Endothelial cell of umbilical vein (primary cell): ENCODE results near the gene CHGA. TPM values are rescaled to one million over a fixed set of nuclear protein-coding genes. Genes with fewer than 3 reads are reported as not detected.

Experiments used
- BruUV-seq: library from RNA; stranded (reverse); fragments of 400-500 nt; replicated peaks from 2 replicates; lab custom pipeline; 2021; lab: Mats Ljungman, UMichigan
- CTCF ChIA-PET: fragments of 300-600, 350-600 bp; sonication (Branson Sonifier 250); formaldehyde crosslinking; loops from one replicate; lab custom pipeline; 2021; ENCODE audit warnings: antibody characterized with exemption, inconsistent platforms; lab: Charles Lee
- POLR2A ChIA-PET: fragments of 300-600, 350-600 bp; sonication (Branson Sonifier 250); formaldehyde crosslinking; loops from one replicate; lab custom pipeline; 2021; ENCODE audit warnings: antibody characterized with exemption, inconsistent platforms; lab: Charles Lee
- DNase-seq: peaks from one replicate; pipeline ENCODE4 v3.0.0-alpha.2; 2011; ENCODE audit warnings: low read depth, low spot score
- FAIRE-seq: peaks from 2 replicates; lab custom pipeline; 2011; peaks lifted over from hg19 to GRCh38; lab: Jason Lieb, UNC
- H2AFZ ChIP-seq: 2 replicates; pipeline ENCODE4 v1.6.0; 2012; ENCODE audit warnings: low read depth, low read length, control low read depth, inconsistent platforms
- H3K27ac ChIP-seq: 2 replicates; pipeline ENCODE4 v1.5.1; 2011; ENCODE audit warnings: low read depth, mild to moderate bottlenecking, control low read depth, low read length, moderate library complexity; ENCODE audit not compliant: insufficient read depth
- H3K27me3 ChIP-seq, 2 experiments: 2 replicates each; pipeline versions ENCODE4 v1.6.0 to v1.6.1; 2011; ENCODE audit warnings: low read length in 2 of 2, mixed read lengths in 1 of 2; ENCODE audit not compliant: control insufficient read depth in 2 of 2, insufficient read depth in 2 of 2
- H3K36me3 ChIP-seq, 2 experiments: 2 replicates in 1 of 2; 3 replicates in 1 of 2; pipeline ENCODE4 v1.5.1; 2011; ENCODE audit warnings: low read length in 2 of 2, mild to moderate bottlenecking in 1 of 2, moderate library complexity in 1 of 2; ENCODE audit not compliant: control insufficient read depth in 2 of 2, insufficient read depth in 2 of 2; ENCODE audit errors: extremely low read depth in 1 of 2
- H3K4me1 ChIP-seq: 3 replicates; pipeline ENCODE4 v1.5.1; 2011; ENCODE audit warnings: mild to moderate bottlenecking, low read length; ENCODE audit not compliant: control insufficient read depth, insufficient read depth; ENCODE audit errors: extremely low read depth
- H3K4me2 ChIP-seq: 2 replicates; pipeline ENCODE4 v1.6.1; 2011; ENCODE audit warnings: low read length, control low read depth, mixed read lengths; ENCODE audit not compliant: insufficient read depth
- H3K4me3 ChIP-seq, 3 experiments: fragments of 200-600 bp in 1 of 3; sonication (generic), shearing (Covaris generic) in 1 of 3; replicated peaks in 1 of 3; 2 replicates each; pipeline ENCODE4 v1.5.1; 2011 to 2016; ENCODE audit warnings: control low read depth in 3 of 3, low read length in 3 of 3, mild to moderate bottlenecking in 2 of 3, inconsistent platforms in 1 of 3, low read depth in 1 of 3, moderate library complexity in 1 of 3; ENCODE audit not compliant: insufficient read depth in 1 of 3
- H3K79me2 ChIP-seq: 2 replicates; pipeline ENCODE4 v1.6.0; 2012; ENCODE audit warnings: low read length, inconsistent platforms; ENCODE audit not compliant: control insufficient read depth, insufficient read depth
- H3K9ac ChIP-seq: replicated peaks from 2 replicates; pipeline ENCODE3; 2011; ENCODE audit warnings: low read length, control low read depth; ENCODE audit not compliant: insufficient read depth; ENCODE audit errors: extremely low read depth
- H3K9me1 ChIP-seq: replicated peaks from 3 replicates; pipeline ENCODE4 v1.6.0; 2011; ENCODE audit warnings: mild to moderate bottlenecking, low read length; ENCODE audit not compliant: control insufficient read depth, insufficient read depth; ENCODE audit errors: extremely low read depth
- H3K9me3 ChIP-seq: replicated peaks from 2 replicates; pipeline ENCODE4 v1.5.1; 2012; ENCODE audit warnings: low read length, inconsistent platforms; ENCODE audit not compliant: control insufficient read depth, insufficient read depth
- H4K20me1 ChIP-seq: replicated peaks from 2 replicates; pipeline ENCODE3; 2011; ENCODE audit warnings: mild to moderate bottlenecking, low read length; ENCODE audit not compliant: control insufficient read depth, insufficient read depth; ENCODE audit errors: extremely low read depth
- EZH2 ChIP-seq: IDR thresholded peaks from 2 replicates; pipeline ENCODE4 v1.6.1; 2012; ENCODE audit warnings: borderline replicate concordance, low read depth, mild to moderate bottlenecking, moderate library complexity, low read length, inconsistent platforms; ENCODE audit not compliant: severe bottlenecking
- MAX ChIP-seq: IDR thresholded peaks from 2 replicates; pipeline ENCODE4 v1.6.1; 2011; ENCODE audit not compliant: insufficient read depth, insufficient read length
- MYC ChIP-seq: IDR thresholded peaks from one replicate; pipeline ENCODE4 v1.6.1; 2011; ENCODE audit warnings: mild to moderate bottlenecking, low read depth, low read length
- POLR2A ChIP-seq: IDR thresholded peaks from 2 replicates; pipeline ENCODE4 v1.6.1; 2012; ENCODE audit warnings: low read depth, mild to moderate bottlenecking, control low read depth, low read length
- POLR2AphosphoS5 ChIP-seq: IDR thresholded peaks from 2 replicates; pipeline ENCODE4 v1.6.1; 2012; ENCODE audit warnings: low read depth, mild to moderate bottlenecking, control low read depth, low read length, moderate library complexity; ENCODE audit not compliant: insufficient read depth
- dilution Hi-C: fragments of 300-500 bp; cut with MboI; formaldehyde crosslinking; loops from one replicate; pipeline ENCODE4 v1.15.0; 2019; ENCODE audit warnings: low sequenced_read_pairs; ENCODE audit not compliant: extremely low pct_ligation_motif_present
- intact Hi-C: fragments of 100-400 bp; cut with micrococcal nuclease; formaldehyde crosslinking; loops from one replicate; pipeline ENCODE4 v1.10.0; 2022
- polyA plus RNA-seq, 4 experiments: library from polyadenylated mRNA; depleted of rRNA in 3 of 4; stranded (reverse) in 3 of 4; unstranded in 1 of 4; fragments of >200 nt; gene quantifications; 2 replicates each; pipeline versions ENCODE4 v1.2.1 to v1.2.3, GENCODE V29; 2011 to 2012; ENCODE audit warnings: missing spikeins in 1 of 4
- total RNA-seq: library from RNA; stranded (reverse); gene quantifications from 2 replicates; pipeline ENCODE4 v1.2.3, GENCODE V29; 2021
- TF ChIP-seq, protein P1 (sequence below), 2 donors: IDR thresholded peaks; 1 replicate in 1 of 2; 2 replicates in 1 of 2; pipeline ENCODE4 v1.5.1; 2011; ENCODE audit warnings: low read length in 2 of 2, mild to moderate bottlenecking in 2 of 2, moderate library complexity in 2 of 2, control low read depth in 1 of 2, inconsistent platforms in 1 of 2, low read depth in 1 of 2; ENCODE audit not compliant: insufficient read depth in 1 of 2; ENCODE audit errors: extremely low read depth in 1 of 2

CHGA gene
- total and polyA plus RNA-seq, 2 donors (not counting 3 experiments of a cell fraction or from before 2014, with no cell fraction given) = not detected

- H4K20me1 ChIP-seq = no peaks in the 10 kb centered on the region
- peak; percentile 76 for FAIRE-seq
- no peak overlapping the region for H3K4me3 ChIP-seq
- TF ChIP-seq POLR2AphosphoS5 (no peak), MYC (peak; percentile 73), MAX (peak; percentile 91), POLR2A (no peak), EZH2 (no peak)
- TF ChIP-seq, protein P1, sequence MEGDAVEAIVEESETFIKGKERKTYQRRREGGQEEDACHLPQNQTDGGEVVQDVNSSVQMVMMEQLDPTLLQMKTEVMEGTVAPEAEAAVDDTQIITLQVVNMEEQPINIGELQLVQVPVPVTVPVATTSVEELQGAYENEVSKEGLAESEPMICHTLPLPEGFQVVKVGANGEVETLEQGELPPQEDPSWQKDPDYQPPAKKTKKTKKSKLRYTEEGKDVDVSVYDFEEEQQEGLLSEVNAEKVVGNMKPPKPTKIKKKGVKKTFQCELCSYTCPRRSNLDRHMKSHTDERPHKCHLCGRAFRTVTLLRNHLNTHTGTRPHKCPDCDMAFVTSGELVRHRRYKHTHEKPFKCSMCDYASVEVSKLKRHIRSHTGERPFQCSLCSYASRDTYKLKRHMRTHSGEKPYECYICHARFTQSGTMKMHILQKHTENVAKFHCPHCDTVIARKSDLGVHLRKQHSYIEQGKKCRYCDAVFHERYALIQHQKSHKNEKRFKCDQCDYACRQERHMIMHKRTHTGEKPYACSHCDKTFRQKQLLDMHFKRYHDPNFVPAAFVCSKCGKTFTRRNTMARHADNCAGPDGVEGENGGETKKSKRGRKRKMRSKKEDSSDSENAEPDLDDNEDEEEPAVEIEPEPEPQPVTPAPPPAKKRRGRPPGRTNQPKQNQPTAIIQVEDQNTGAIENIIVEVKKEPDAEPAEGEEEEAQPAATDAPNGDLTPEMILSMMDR (IDR thresholded peaks at IDR 0.05; ENCODE audit: extremely low read depth in 1 of 2, insufficient read depth in 1 of 2, low read depth in 1 of 2, low read length in 2 of 2) = peak; percentile 86 to 96
- ChIA-PET CTCF (interaction anchor here (0.6 to 5.5 kb wide), 42 partner anchors 10 to 362 kb away, joined by 3 to 109 read pairs (median 4); partner anchors contain the start of genes GON7, LYSET, MOAP1 and UBR7), POLR2A (interaction anchor here (1.0 kb wide), 1 partner anchor 180 kb away, joined by 3 read pairs; no protein-coding TSS in a partner anchor)
- H3K9me3 ChIP-seq = no peaks in the 10 kb centered on the region
- no peak overlapping the region for H3K27ac ChIP-seq
- dilution Hi-C loops (loop anchor here (25.0 kb wide), 1 partner anchor 185 kb away; no protein-coding TSS in a partner anchor), intact Hi-C loops (loop anchor here (1.0 to 5.0 kb wide), 7 partner anchors 163 to 665 kb away; partner anchors contain the start of gene ITPK1)
- H3K4me2 ChIP-seq = no peak overlapping the region
- BruUV-seq = no TSS peak
- peak; percentile 70 for DNase-seq
- no peak overlapping the region for H2AFZ ChIP-seq
- H3K9ac ChIP-seq = no peak overlapping the region
- H3K79me2 ChIP-seq = no peaks in the 10 kb centered on the region
- no peaks in the 10 kb centered on the region for H3K4me1 ChIP-seq
- H3K36me3 ChIP-seq = no peaks in the 10 kb centered on the region
- H3K9me1 ChIP-seq = no peaks in the 10 kb centered on the region
- H3K27me3 ChIP-seq = no peaks in the 10 kb centered on the region
These were observed 29.0 kb downstream of the CHGA start for GRCh38 chr14:92951912-92952471.
